DMS153 treated with DMSO at 0.1 percent for 48 hours (cell line): ENCODE measurements around the gene CD180.

ENCODE experiments used
- DNase-seq: peaks from one replicate; lab custom pipeline; 2025; ENCODE audit not compliant: unreplicated experiment; lab: John Stamatoyannopoulos, UW

Gene CD180

GRCh38 chr5:67214036-67214435 lies 17.4 kb upstream of the CD180 start:
- DNase-seq: no peak

GRCh38 chr5:67211926-67212325 lies 15.3 kb upstream of the CD180 start:
- DNase-seq: no peak

DNA sequence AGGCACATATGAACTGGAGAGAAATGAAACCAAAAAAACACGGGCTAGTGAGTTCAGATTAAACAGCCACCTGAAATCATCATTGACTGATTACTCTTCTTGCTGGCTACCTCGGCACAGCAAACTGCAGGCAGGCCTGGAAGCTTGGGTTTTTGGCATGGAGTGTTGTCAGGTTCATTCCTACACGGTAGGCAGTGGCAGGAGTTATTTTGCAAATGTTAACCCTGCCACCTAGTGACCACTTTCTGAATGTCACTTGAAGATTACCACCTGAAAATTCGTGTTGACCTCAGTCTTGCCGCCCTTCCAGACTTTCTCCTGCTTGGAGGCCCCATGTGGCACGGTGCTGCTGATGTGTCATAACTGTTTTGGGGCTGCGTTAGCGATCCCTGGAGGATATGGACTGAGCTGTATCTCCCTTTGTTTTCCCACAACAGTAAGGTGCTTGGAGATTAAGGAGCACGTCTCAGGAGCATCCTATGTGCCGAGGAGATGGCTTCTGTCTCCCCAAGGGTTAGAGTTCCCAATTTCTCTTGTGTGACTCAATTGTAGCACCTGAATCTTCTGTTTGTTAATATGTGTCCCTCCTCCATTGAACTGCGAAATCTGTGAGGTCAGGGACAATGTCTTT lies 12.7 kb upstream of the CD180 start:
- peak; percentile 2 for DNase-seq

- no peak for DNase-seq
Measured at GRCh38 chr5:67208403-67208802, 11.8 kb upstream of the CD180 start.

- DNase-seq: no peak
Measured at GRCh38 chr5:67206929-67207328, 10.3 kb upstream of the CD180 start.

- DNase-seq: no peak
Measured at GRCh38 chr5:67206461-67206860, 9.9 kb upstream of the CD180 start.

- no peak for DNase-seq
Measured at GRCh38 chr5:67205981-67206380, 9.4 kb upstream of the CD180 start.

GRCh38 chr5:67204821-67205220 lies 8.2 kb upstream of the CD180 start:
- no peak for DNase-seq

DNA sequence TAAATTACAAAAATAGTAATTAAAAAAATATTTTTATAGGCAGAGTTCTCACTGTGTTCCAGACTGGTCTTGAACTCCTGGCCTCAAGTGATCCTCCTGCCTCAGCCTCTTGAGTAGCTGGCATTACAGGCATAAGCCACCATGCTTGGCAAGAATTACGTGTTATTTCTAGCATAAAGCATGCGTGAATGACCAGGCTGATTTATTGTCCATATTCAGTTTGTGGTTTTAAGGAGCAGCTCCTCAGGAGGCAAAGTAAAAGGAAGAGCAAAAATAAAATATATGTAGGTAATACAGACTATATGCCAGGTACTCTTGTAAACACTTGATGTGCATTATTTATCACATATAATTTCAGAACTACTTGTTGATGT lies 7.1 kb upstream of the CD180 start:
- no peak for DNase-seq

- no peak for DNase-seq
Measured at GRCh38 chr5:67202828-67203227, 6.2 kb upstream of the CD180 start.

DNA sequence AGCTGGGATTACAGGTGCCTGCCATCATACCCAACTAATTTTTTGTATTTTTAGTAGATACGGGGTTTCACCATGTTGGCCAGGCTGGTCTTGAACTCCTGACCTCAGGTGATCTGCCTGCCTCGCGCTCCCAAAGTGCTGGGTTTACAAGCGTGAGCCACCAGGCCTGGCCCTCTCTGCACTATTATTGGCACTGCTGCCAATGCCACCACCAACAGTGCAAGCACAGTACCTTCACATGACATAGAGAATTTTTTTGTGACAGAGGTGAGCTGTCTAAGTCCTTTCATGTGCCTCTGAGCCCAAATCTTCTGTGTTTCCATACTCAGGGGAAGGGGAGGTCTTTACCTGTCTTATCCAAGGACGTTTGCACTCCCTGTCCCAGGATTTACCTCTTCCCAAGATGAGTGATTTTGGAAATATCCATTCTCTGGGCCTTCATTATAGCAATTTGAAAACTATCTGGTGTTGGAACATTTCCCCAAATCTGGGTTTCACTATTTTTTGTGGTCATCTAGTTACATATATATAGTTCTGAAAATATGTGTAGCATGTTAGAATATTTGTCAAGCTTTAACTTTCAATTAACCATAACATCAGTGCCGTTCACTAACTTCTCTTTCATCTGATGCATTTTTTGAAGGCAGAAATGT lies 5.4 kb upstream of the CD180 start:
- no peak for DNase-seq

GRCh38 chr5:67200809-67201562 lies 4.4 kb upstream of the CD180 start:
- no peak for DNase-seq

DNA sequence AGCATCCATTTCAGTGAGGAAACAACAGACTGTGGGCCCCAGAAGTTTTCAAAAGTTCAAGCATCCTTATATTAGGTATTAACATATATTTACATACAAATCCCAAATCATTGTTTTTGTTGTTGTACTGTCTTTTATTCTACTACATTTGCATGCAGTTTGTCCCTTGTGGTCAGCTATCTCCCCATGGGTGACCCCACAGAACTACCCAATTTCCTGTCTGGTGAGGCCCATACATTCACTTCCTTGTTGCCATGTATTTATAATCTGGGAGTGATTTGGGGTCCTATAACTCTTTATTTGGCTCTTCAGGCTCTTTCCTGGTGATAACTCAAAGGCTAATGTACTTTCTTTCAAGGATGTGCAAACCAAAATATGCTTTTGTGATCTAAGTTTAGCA lies 3.3 kb upstream of the CD180 start:
- DNase-seq: no peak

- no peak for DNase-seq
Measured at GRCh38 chr5:67198917-67199316, 2.3 kb upstream of the CD180 start.

GRCh38 chr5:67197536-67197935 lies 937 bp upstream of the CD180 start:
- no peak for DNase-seq

DNA sequence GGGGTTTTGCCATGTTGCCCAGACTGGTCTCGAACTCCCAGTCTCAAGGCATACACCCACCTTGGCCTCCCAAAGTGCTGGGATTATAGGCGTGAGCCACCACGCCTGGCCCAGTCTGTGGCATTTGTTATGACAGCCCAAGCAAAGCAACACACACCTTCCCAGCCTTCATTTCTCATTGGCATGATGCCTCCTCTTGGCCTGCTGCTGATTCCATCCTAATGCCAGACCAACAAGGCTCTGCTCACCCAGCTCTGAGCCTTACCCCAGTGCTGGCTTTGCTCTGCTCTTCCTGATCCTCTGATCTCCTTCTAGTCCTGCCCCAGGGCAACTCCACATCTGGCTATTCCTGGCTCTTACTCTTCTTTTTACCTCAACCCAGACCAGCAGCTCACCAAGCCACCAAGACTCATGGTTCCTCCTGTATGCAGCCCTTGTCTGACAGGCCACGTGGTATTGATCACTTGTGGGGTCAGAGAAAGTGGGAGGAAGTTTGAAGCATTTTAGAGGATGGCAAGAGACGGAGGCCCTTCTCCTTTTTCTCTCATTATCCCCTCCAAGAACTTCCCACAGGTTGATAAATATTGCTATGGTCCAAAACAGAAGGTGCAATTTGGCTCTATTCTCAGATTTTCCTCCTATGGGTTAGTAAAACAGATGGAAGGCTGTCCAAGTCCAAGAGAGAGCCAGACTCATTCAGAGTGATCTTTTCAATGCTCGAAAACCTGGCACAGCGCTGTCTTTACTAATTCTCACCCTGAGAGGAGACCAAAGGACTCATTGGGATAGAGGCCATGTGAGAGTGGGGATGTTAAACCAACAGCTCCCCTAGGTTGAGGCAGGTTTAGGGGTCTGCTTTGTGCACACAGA lies 958 bp downstream of the CD180 start:
- DNase-seq: no peak

- DNase-seq: no peak
Measured at GRCh38 chr5:67194166-67194565, 2.4 kb downstream of the CD180 start.

- DNase-seq: no peak
Measured at GRCh38 chr5:67193439-67193807, 3.2 kb downstream of the CD180 start.

GRCh38 chr5:67192719-67193438 lies 3.7 kb downstream of the CD180 start:
- DNase-seq: no peak

GRCh38 chr5:67190861-67191260 lies 5.7 kb downstream of the CD180 start:
- DNase-seq: no peak

GRCh38 chr5:67190410-67190809 lies 6.2 kb downstream of the CD180 start:
- DNase-seq: no peak
